ENCODE data around the gene VTCN1. TPM values are rescaled to one million over a fixed set of nuclear protein-coding genes. Genes with fewer than 3 reads are reported as not detected.

The VTCN1 gene
- total and polyA plus RNA-seq, 2 donors (not counting 3 experiments of a cell fraction or from before 2014, with no cell fraction given): not detected

DNA sequence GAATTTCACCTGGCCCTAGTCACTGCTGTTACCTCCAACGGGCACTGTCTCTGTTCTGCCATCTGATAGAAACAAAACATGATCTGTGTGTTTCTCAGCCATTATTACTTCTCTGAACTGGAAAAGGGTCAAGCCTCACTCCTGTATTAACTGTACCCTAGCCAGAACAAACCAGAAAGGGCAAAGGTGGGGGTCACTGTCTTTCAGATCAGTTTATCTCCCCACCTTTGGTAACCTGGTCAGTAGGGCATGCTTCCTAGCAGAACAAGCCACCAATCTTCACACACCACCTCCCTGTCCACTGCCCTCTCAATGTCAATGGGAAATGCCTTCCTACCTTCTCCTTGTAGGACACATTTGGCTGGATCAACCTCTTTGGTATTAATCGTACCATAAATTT is 93.0 kb downstream of the VTCN1 start:
- FAIRE-seq (no peak), DNase-seq (ENCODE audit: low read depth, low spot score) (no peak)
- intact Hi-C loops (cut with micrococcal nuclease): no loop called here
- ChIA-PET POLR2A (no interaction called here), CTCF (interaction anchor here (1.1 to 5.6 kb wide), 4 partner anchors 11 to 50 kb away, joined by 3 to 50 read pairs (median 13); no protein-coding TSS in a partner anchor)
- no peak overlapping the region for H2AFZ ChIP-seq (ENCODE audit: low read depth, low read length)
- dilution Hi-C loops (cut with MboI; ENCODE audit: extremely low pct_ligation_motif_present, low sequenced_read_pairs): no loop called here
- H3K9me1 ChIP-seq (replicated peaks; ENCODE audit: control insufficient read depth, extremely low read depth, insufficient read depth, low read length): no peaks in the 10 kb centered on the region
- H3K36me3 ChIP-seq (ENCODE audit: control insufficient read depth in 2 of 2, extremely low read depth in 1 of 2, insufficient read depth in 2 of 2, low read length in 2 of 2): no peaks in the 10 kb centered on the region
- no peaks in the 10 kb centered on the region for H4K20me1 ChIP-seq (replicated peaks; ENCODE audit: control insufficient read depth, extremely low read depth, insufficient read depth, low read length)
- no TSS peak for BruUV-seq (replicated peaks)
- H3K4me2 ChIP-seq (ENCODE audit: insufficient read depth, low read length): no peak overlapping the region
- no peak overlapping the region for H3K27ac ChIP-seq (ENCODE audit: insufficient read depth, low read depth, low read length)
- H3K4me1 ChIP-seq (ENCODE audit: control insufficient read depth, extremely low read depth, insufficient read depth, low read length): peaks cover 10% of the 10 kb centered on the region
- TF ChIP-seq GATA2 (IDR thresholded peaks at IDR 0.05; ENCODE audit: insufficient read depth, insufficient read length, low read depth, low read length) (no peak), FOS (IDR thresholded peaks at IDR 0.05; ENCODE audit: borderline replicate concordance, insufficient read depth, low read length) (no peak), POLR2AphosphoS5 (IDR thresholded peaks at IDR 0.05; ENCODE audit: insufficient read depth, low read depth, low read length) (no peak)
- H3K79me2 ChIP-seq (ENCODE audit: control insufficient read depth, insufficient read depth, low read length): no peaks in the 10 kb centered on the region
- H3K4me3 ChIP-seq (replicated peaks in 1 of 3; ENCODE audit: insufficient read depth in 1 of 3, low read depth in 1 of 3, low read length in 3 of 3): no peak overlapping the region
- H3K9me3 ChIP-seq (replicated peaks; ENCODE audit: control insufficient read depth, insufficient read depth, low read length): no peaks in the 10 kb centered on the region
- no peak overlapping the region for H3K9ac ChIP-seq (replicated peaks; ENCODE audit: extremely low read depth, insufficient read depth, low read length)
- H3K27me3 ChIP-seq (ENCODE audit: control insufficient read depth in 2 of 2, insufficient read depth in 2 of 2, low read length in 2 of 2): no peaks in the 10 kb centered on the region

- no peaks in the 10 kb centered on the region for H3K27me3 ChIP-seq (ENCODE audit: control insufficient read depth in 2 of 2, insufficient read depth in 2 of 2, low read length in 2 of 2)
- no peak for FAIRE-seq
- H3K4me1 ChIP-seq (ENCODE audit: control insufficient read depth, extremely low read depth, insufficient read depth, low read length): peaks cover 5% of the 10 kb centered on the region
- H3K9me3 ChIP-seq (replicated peaks; ENCODE audit: control insufficient read depth, insufficient read depth, low read length): no peaks in the 10 kb centered on the region
- no peak overlapping the region for H2AFZ ChIP-seq (ENCODE audit: low read depth, low read length)
- H3K36me3 ChIP-seq (ENCODE audit: control insufficient read depth in 2 of 2, extremely low read depth in 1 of 2, insufficient read depth in 2 of 2, low read length in 2 of 2): no peaks in the 10 kb centered on the region
- H3K4me2 ChIP-seq (ENCODE audit: insufficient read depth, low read length): no peak overlapping the region
- H3K27ac ChIP-seq (ENCODE audit: insufficient read depth, low read depth, low read length): no peak overlapping the region
- no TSS peak for BruUV-seq (replicated peaks)
- no peak for TF ChIP-seq MYC (IDR thresholded peaks at IDR 0.05; ENCODE audit: low read depth, low read length)
- TF ChIP-seq, protein P1, sequence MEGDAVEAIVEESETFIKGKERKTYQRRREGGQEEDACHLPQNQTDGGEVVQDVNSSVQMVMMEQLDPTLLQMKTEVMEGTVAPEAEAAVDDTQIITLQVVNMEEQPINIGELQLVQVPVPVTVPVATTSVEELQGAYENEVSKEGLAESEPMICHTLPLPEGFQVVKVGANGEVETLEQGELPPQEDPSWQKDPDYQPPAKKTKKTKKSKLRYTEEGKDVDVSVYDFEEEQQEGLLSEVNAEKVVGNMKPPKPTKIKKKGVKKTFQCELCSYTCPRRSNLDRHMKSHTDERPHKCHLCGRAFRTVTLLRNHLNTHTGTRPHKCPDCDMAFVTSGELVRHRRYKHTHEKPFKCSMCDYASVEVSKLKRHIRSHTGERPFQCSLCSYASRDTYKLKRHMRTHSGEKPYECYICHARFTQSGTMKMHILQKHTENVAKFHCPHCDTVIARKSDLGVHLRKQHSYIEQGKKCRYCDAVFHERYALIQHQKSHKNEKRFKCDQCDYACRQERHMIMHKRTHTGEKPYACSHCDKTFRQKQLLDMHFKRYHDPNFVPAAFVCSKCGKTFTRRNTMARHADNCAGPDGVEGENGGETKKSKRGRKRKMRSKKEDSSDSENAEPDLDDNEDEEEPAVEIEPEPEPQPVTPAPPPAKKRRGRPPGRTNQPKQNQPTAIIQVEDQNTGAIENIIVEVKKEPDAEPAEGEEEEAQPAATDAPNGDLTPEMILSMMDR (IDR thresholded peaks at IDR 0.05; ENCODE audit: extremely low read depth in 1 of 2, insufficient read depth in 1 of 2, low read depth in 1 of 2, low read length in 2 of 2): no peak
- TF ChIP-seq FOS (IDR thresholded peaks at IDR 0.05; ENCODE audit: borderline replicate concordance, insufficient read depth, low read length): no peak
- no peak for TF ChIP-seq EZH2 (IDR thresholded peaks at IDR 0.05; ENCODE audit: borderline replicate concordance, low read depth, low read length, severe bottlenecking)
- TF ChIP-seq POLR2A (IDR thresholded peaks at IDR 0.05; ENCODE audit: low read depth, low read length): no peak
- TF ChIP-seq GATA2 (IDR thresholded peaks at IDR 0.05; ENCODE audit: insufficient read depth, insufficient read length, low read depth, low read length): no peak
- no peak for TF ChIP-seq MAX (IDR thresholded peaks at IDR 0.05; ENCODE audit: insufficient read depth, insufficient read length)
- TF ChIP-seq POLR2AphosphoS5 (IDR thresholded peaks at IDR 0.05; ENCODE audit: insufficient read depth, low read depth, low read length): no peak
- TF ChIP-seq JUN (IDR thresholded peaks at IDR 0.05; ENCODE audit: borderline replicate concordance, insufficient read depth, insufficient read length, low read depth): no peak
- ChIA-PET POLR2A (interaction anchor here (0.6 kb wide), 1 partner anchor 60 kb away, joined by 5 read pairs; no protein-coding TSS in a partner anchor), CTCF (interaction anchor here (0.7 to 3.5 kb wide), 4 partner anchors 12 to 779 kb away, joined by 3 to 15 read pairs (median 8); no protein-coding TSS in a partner anchor)
- H3K9me1 ChIP-seq (replicated peaks; ENCODE audit: control insufficient read depth, extremely low read depth, insufficient read depth, low read length): no peaks in the 10 kb centered on the region
- H3K79me2 ChIP-seq (ENCODE audit: control insufficient read depth, insufficient read depth, low read length): no peaks in the 10 kb centered on the region
- dilution Hi-C loops (cut with MboI; ENCODE audit: extremely low pct_ligation_motif_present, low sequenced_read_pairs) (no loop called here), intact Hi-C loops (cut with micrococcal nuclease) (no loop called here)
- no peak overlapping the region for H3K9ac ChIP-seq (replicated peaks; ENCODE audit: extremely low read depth, insufficient read depth, low read length)
- H4K20me1 ChIP-seq (replicated peaks; ENCODE audit: control insufficient read depth, extremely low read depth, insufficient read depth, low read length): no peaks in the 10 kb centered on the region
- DNase-seq (ENCODE audit: low read depth, low spot score): no peak
- no peak overlapping the region for H3K4me3 ChIP-seq (replicated peaks in 1 of 3; ENCODE audit: insufficient read depth in 1 of 3, low read depth in 1 of 3, low read length in 3 of 3)
These were observed 94.0 kb downstream of the VTCN1 start for GRCh38 chr1:117116784-117117130.
